Measurements from ENCODE around the gene CLK3. TPM values are rescaled to one million over a fixed set of nuclear protein-coding genes. Genes with fewer than 3 reads are reported as not detected.

Gene CLK3
- total RNA-seq, 1 experiment from 2014 or later: 70.7 TPM

DNA sequence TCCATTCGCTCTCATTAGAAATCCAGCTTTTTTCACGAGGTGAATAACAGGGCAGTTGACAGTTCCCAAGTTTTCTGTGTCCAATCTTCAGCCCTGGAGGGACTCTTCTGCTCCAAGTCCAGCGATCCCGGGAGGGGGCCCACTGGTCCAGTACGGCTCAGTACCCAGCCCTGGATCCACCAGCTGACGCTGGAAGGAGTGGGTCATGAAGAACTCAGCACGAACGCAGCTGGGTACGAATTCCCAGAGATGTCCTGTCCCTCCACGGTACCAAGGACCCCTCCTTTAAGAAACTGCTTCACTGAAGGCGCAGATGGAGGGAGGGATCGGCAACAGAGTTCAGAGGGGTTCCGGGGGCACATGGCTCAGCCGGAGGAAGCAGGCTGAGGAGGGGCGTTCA, 16.5 kb upstream of the CLK3 start:
- H3K36me3 ChIP-seq (ENCODE audit: low read depth): no peaks in the 10 kb centered on the region
- no peak overlapping the region for H3K27ac ChIP-seq
- H3K27me3 ChIP-seq (ENCODE audit: insufficient read depth, low read depth): no peaks in the 10 kb centered on the region
- DNase-seq: no peak
- H2AFZ ChIP-seq: no peak overlapping the region
- no peak overlapping the region for H3K4me3 ChIP-seq
- H3F3A ChIP-seq (ENCODE audit: insufficient read depth, low read depth): no peaks in the 10 kb centered on the region
- intact Hi-C loops (cut with micrococcal nuclease; ENCODE audit: unreplicated experiment): no loop called here
- H3K9me2 ChIP-seq (ENCODE audit: insufficient read depth): no peaks in the 10 kb centered on the region
- POLR2A ChIA-PET (ENCODE audit: unreplicated experiment): no interaction called here
- BruUV-seq (replicated peaks): no TSS peak
- no peaks in the 10 kb centered on the region for H4K20me1 ChIP-seq (ENCODE audit: insufficient read depth)
- CTCF ChIA-PET: interaction anchor here (1.2 kb wide), 1 partner anchor 109 kb away, joined by 3 read pairs; no protein-coding TSS in a partner anchor
- H3K4me2 ChIP-seq: no peak overlapping the region
- no peaks in the 10 kb centered on the region for H3K9me3 ChIP-seq (ENCODE audit: insufficient read depth, low read depth)
- TF ChIP-seq, protein P1, sequence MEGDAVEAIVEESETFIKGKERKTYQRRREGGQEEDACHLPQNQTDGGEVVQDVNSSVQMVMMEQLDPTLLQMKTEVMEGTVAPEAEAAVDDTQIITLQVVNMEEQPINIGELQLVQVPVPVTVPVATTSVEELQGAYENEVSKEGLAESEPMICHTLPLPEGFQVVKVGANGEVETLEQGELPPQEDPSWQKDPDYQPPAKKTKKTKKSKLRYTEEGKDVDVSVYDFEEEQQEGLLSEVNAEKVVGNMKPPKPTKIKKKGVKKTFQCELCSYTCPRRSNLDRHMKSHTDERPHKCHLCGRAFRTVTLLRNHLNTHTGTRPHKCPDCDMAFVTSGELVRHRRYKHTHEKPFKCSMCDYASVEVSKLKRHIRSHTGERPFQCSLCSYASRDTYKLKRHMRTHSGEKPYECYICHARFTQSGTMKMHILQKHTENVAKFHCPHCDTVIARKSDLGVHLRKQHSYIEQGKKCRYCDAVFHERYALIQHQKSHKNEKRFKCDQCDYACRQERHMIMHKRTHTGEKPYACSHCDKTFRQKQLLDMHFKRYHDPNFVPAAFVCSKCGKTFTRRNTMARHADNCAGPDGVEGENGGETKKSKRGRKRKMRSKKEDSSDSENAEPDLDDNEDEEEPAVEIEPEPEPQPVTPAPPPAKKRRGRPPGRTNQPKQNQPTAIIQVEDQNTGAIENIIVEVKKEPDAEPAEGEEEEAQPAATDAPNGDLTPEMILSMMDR (conservative IDR thresholded peaks at IDR 0.05): no peak
- TF ChIP-seq EZH2 (IDR thresholded peaks at IDR 0.05; ENCODE audit: low read depth): no peak
- no peaks in the 10 kb centered on the region for H3K79me2 ChIP-seq (ENCODE audit: low read depth)
- H3K4me1 ChIP-seq (replicated peaks; ENCODE audit: insufficient read depth): no peaks in the 10 kb centered on the region

DNA sequence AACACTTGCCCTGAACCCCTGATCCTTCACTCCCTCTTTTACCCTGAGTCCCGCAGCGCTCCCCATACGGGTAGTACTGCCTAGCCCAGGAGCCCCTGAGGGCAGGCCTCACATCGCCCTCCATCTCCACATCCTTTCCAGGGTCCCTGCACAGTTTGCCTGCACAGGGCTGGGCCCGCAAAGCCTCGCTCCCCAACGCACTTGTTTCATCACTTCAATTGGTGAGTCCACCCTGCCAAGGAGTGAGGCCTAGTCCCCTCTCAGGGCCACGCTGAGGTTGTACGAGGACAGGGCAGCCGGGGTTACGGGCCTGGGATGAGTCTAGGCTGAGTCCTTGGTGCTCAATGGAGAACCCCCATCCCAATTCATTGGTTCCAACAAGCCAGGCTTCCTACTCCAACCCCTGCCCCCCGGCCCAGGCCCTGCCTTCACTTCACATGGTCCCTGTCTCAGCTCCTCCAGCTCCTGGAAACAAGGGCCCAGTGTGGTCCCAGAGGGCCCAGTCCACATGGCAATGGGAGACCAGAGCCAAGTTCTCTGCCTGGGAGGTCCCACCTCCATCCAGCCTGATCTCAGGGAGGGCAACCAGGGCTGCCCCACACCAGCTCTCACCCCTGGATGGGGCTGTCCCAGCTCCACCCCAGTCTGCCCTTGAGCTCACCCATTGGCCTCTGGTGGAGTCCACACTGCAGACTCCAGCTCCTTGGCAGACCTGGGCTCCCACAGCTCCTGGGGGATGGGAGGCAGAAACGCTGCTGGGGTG, 12.4 kb upstream of the CLK3 start:
- Histone ChIP-seq H3K79me2 (ENCODE audit: low read depth) (no peaks in the 10 kb centered on the region), H3F3A (ENCODE audit: insufficient read depth, low read depth) (no peaks in the 10 kb centered on the region), H3K9me3 (ENCODE audit: insufficient read depth, low read depth) (no peaks in the 10 kb centered on the region), H3K27ac (no peak overlapping the region), H3K4me3 (no peak overlapping the region), H3K4me2 (no peak overlapping the region), H3K27me3 (ENCODE audit: insufficient read depth, low read depth) (0 out of 2 replicates have a peak, but pooled peaks cover 3% of the 10 kb centered on the region), H3K36me3 (ENCODE audit: low read depth) (no peaks in the 10 kb centered on the region), H4K20me1 (ENCODE audit: insufficient read depth) (no peaks in the 10 kb centered on the region), H2AFZ (no peak overlapping the region), H3K9me2 (ENCODE audit: insufficient read depth) (no peaks in the 10 kb centered on the region), H3K4me1 (replicated peaks; ENCODE audit: insufficient read depth) (no peaks in the 10 kb centered on the region)
- intact Hi-C loops (cut with micrococcal nuclease; ENCODE audit: unreplicated experiment): no loop called here
- ChIA-PET POLR2A (ENCODE audit: unreplicated experiment) (interaction anchor here (0.6 kb wide), 1 partner anchor 250 kb away, joined by 8 read pairs; no protein-coding TSS in a partner anchor), CTCF (no interaction called here)
- no peak for DNase-seq
- no TSS peak for BruUV-seq (replicated peaks)
- TF ChIP-seq EZH2 (IDR thresholded peaks at IDR 0.05; ENCODE audit: low read depth): no peak
- TF ChIP-seq, protein P1 (conservative IDR thresholded peaks at IDR 0.05): no peak

DNA sequence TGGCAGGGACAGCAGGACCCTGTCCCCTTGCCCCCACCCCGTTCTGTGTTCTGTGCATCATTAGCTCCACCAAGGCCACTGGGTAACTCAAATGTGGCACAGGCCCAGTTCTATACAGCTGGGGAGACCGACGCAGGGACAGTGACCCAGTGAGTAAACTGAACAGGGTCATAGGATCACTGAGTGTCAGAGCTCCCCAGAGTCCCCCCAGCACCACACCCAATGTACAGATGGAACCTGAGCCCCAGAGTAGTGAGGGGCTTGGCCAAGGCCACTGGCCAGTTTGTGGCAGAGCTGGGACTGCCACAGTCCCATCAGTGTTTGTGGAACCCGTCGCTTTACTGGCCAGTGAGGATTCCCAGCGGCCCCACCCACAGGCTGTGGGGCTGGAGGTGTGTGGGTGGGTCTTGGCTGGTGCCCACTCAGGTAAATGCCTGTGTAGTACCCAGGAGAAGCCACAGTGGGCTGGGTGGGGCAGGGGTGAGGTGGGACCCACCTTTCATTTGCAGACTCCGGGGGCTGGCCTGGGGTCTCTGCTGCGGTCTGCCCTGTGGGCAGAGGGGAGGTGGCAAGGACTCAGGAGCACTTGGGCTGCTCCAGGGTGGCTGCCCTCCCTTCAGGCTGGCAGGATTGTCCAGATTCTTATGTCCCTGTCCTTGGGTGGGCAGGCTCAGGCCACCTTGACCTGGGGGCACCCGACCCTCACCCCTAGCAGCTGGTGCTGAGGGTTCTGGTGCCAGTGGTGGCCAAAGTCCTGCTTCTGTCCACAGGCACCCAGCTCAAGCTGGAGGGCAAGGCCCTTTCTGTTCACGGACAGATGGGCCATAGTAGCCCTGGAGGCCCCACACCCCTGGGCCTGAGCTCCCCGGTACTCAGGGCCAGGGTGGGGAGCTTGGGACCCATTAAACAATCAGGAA, 11.6 kb upstream of the CLK3 start:
- intact Hi-C loops (cut with micrococcal nuclease; ENCODE audit: unreplicated experiment): no loop called here
- H3K4me3 ChIP-seq: no peak overlapping the region
- H3K79me2 ChIP-seq (ENCODE audit: low read depth): no peaks in the 10 kb centered on the region
- TF ChIP-seq EZH2 (IDR thresholded peaks at IDR 0.05; ENCODE audit: low read depth): no peak
- TF ChIP-seq, protein P1 (conservative IDR thresholded peaks at IDR 0.05): no peak
- no peaks in the 10 kb centered on the region for H3K9me3 ChIP-seq (ENCODE audit: insufficient read depth, low read depth)
- no peaks in the 10 kb centered on the region for H3K36me3 ChIP-seq (ENCODE audit: low read depth)
- POLR2A ChIA-PET (ENCODE audit: unreplicated experiment): interaction anchor here (0.6 to 0.9 kb wide), 2 partner anchors 12 to 251 kb away, joined by 4 to 8 read pairs; no protein-coding TSS in a partner anchor
- H3F3A ChIP-seq (ENCODE audit: insufficient read depth, low read depth): no peaks in the 10 kb centered on the region
- no TSS peak for BruUV-seq (replicated peaks)
- no peaks in the 10 kb centered on the region for H3K9me2 ChIP-seq (ENCODE audit: insufficient read depth)
- DNase-seq: no peak
- CTCF ChIA-PET: no interaction called here
- no peaks in the 10 kb centered on the region for H3K4me1 ChIP-seq (replicated peaks; ENCODE audit: insufficient read depth)
- no peaks in the 10 kb centered on the region for H4K20me1 ChIP-seq (ENCODE audit: insufficient read depth)
- H2AFZ ChIP-seq: no peak overlapping the region
- H3K27me3 ChIP-seq (ENCODE audit: insufficient read depth, low read depth): peaks cover 11% of the 10 kb centered on the region; the same call in 1 of the 2 replicates
- no peak overlapping the region for H3K4me2 ChIP-seq
- H3K27ac ChIP-seq: no peak overlapping the region
